HEK293 (cell line): Measurements from ENCODE around the gene SEMA6A.

Experiments
- CTCF ChIP-seq: fragments of 450-650 bp; formaldehyde crosslinking; IDR thresholded peaks from 2 replicates; pipeline ENCODE4 v1.5.1; 2016; ENCODE audit warnings: missing biosample characterization, missing genetic modification characterization
- PBX3 ChIP-seq: sonication (generic); formaldehyde crosslinking; IDR thresholded peaks from 2 replicates; pipeline ENCODE4 v1.8.1; 2022; ENCODE audit warnings: mild to moderate bottlenecking, moderate library complexity, missing genetic modification reagents
- ZBTB17 ChIP-seq: fragments of 450-650 bp; formaldehyde crosslinking; IDR thresholded peaks from 2 replicates; pipeline ENCODE4 v1.5.1; 2016; ENCODE audit warnings: missing biosample characterization, missing genetic modification characterization
- ZNF175 ChIP-seq: fragments of 450-650 bp; formaldehyde crosslinking; IDR thresholded peaks from 2 replicates; pipeline ENCODE4 v1.5.1; 2016; ENCODE audit warnings: missing biosample characterization, missing genetic modification characterization
- ZNF274 ChIP-seq, 2 experiments: fragments of 200-500 bp in 1 of 2; fragments of 450-650 bp in 1 of 2; sonication (Bioruptor generic) in 1 of 2; formaldehyde crosslinking in 1 of 2; IDR thresholded peaks; 2 replicates each; pipeline versions ENCODE4 v1.5.1 to v1.6.1; 2014 to 2016; ENCODE audit warnings: borderline replicate concordance in 1 of 2, inconsistent platforms in 1 of 2, low read length in 1 of 2, missing biosample characterization in 1 of 2, missing genetic modification characterization in 1 of 2
- ZNF280D ChIP-seq: fragments of 450-650 bp; formaldehyde crosslinking; IDR thresholded peaks from 2 replicates; pipeline ENCODE4 v1.5.1; 2016; ENCODE audit warnings: missing biosample characterization, missing genetic modification characterization
- ZNF335 ChIP-seq: fragments of 450-650 bp; formaldehyde crosslinking; conservative IDR thresholded peaks from 2 replicates; pipeline ENCODE4 v1.5.1; 2016; ENCODE audit warnings: missing biosample characterization, missing genetic modification characterization
- ZNF629 ChIP-seq: fragments of 450-650 bp; formaldehyde crosslinking; IDR thresholded peaks from 2 replicates; pipeline ENCODE4 v1.5.1; 2017; ENCODE audit warnings: missing biosample characterization, missing genetic modification characterization

- TF ChIP-seq ZBTB17 (tag by site-specific recombination) (no peak), CTCF (tag by site-specific recombination) (no peak), ZNF629 (tag by site-specific recombination) (no peak), ZNF274 (IDR thresholded peaks at IDR 0.05; ENCODE audit: low read length) (no peak), ZNF274 (tag by site-specific recombination; IDR thresholded peaks at IDR 0.05; ENCODE audit: borderline replicate concordance) (no peak), ZNF335 (tag by site-specific recombination) (no peak), PBX3 (CRISPR knock-in tag) (no peak), ZNF280D (tag by site-specific recombination) (no peak), ZNF175 (tag by site-specific recombination) (no peak)
Measured at GRCh38 chr5:116613445-116613844, 38.8 kb upstream of the SEMA6A start.
